ENCODE results near the gene DENND2C.

DNA sequence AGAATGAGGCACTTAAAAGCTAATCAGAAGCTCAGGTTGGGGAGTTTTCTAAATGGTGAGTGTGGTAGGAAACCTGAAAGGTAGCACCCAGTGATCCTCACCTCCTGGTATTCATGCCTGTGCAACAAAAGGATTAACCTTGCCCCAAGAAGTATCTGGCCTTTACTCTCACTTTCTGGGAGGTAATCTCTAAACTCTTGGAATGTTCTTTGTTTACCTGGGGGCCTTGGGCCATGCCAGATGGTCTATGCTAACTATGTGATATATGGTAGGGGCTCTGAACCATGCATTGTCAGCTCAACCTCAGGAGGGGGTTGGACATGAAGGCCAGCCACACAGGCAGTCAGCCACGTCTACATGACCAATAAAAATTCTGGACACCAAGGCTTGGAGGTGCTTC, 134.4 kb downstream of the DENND2C start:
- TF ChIP-seq, protein P1, sequence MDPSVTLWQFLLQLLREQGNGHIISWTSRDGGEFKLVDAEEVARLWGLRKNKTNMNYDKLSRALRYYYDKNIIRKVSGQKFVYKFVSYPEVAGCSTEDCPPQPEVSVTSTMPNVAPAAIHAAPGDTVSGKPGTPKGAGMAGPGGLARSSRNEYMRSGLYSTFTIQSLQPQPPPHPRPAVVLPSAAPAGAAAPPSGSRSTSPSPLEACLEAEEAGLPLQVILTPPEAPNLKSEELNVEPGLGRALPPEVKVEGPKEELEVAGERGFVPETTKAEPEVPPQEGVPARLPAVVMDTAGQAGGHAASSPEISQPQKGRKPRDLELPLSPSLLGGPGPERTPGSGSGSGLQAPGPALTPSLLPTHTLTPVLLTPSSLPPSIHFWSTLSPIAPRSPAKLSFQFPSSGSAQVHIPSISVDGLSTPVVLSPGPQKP (IDR thresholded peaks at IDR 0.05; ENCODE audit: low read depth, low read length), result no peak
- TF ChIP-seq NFE2L2 (conservative IDR thresholded peaks at IDR 0.05; ENCODE audit: low read length) (no peak), NR3C1 (IDR thresholded peaks at IDR 0.05) (no peak), KDM5A (IDR thresholded peaks at IDR 0.05) (no peak), BHLHE40 (IDR thresholded peaks at IDR 0.05; ENCODE audit: low read depth, low read length) (no peak), MYC (IDR thresholded peaks at IDR 0.05; ENCODE audit: borderline replicate concordance, low read length) (no peak), ESRRA (IDR thresholded peaks at IDR 0.05; ENCODE audit: borderline replicate concordance, low read length) (no peak), EHMT2 (IDR thresholded peaks at IDR 0.05; ENCODE audit: low read depth) (no peak)
- TF ChIP-seq, protein P2, sequence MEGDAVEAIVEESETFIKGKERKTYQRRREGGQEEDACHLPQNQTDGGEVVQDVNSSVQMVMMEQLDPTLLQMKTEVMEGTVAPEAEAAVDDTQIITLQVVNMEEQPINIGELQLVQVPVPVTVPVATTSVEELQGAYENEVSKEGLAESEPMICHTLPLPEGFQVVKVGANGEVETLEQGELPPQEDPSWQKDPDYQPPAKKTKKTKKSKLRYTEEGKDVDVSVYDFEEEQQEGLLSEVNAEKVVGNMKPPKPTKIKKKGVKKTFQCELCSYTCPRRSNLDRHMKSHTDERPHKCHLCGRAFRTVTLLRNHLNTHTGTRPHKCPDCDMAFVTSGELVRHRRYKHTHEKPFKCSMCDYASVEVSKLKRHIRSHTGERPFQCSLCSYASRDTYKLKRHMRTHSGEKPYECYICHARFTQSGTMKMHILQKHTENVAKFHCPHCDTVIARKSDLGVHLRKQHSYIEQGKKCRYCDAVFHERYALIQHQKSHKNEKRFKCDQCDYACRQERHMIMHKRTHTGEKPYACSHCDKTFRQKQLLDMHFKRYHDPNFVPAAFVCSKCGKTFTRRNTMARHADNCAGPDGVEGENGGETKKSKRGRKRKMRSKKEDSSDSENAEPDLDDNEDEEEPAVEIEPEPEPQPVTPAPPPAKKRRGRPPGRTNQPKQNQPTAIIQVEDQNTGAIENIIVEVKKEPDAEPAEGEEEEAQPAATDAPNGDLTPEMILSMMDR (IDR thresholded peaks at IDR 0.05), result no peak
